ENCODE measurements around the gene AGAP1. TPM values are rescaled to one million over a fixed set of nuclear protein-coding genes. Genes with fewer than 3 reads are reported as not detected.

The AGAP1 gene
- total RNA-seq, 1 donor from 2014 or later, result 43.8 TPM

- H3K4me3 Mint-ChIP-seq (ENCODE audit: unreplicated experiment), result no peak overlapping the region
- H3K27ac Mint-ChIP-seq (ENCODE audit: unreplicated experiment), result no peak overlapping the region
- no peak for TF ChIP-seq CTCF (IDR thresholded peaks at IDR 0.05)
- H3K9me3 Mint-ChIP-seq (ENCODE audit: unreplicated experiment), result peaks cover 11% of the 10 kb centered on the region
- no peak for DNase-seq (ENCODE audit: extremely low spot score, unreplicated experiment)
- no peaks in the 10 kb centered on the region for H3K4me1 Mint-ChIP-seq (ENCODE audit: unreplicated experiment)
- no peaks in the 10 kb centered on the region for H3K36me3 Mint-ChIP-seq (ENCODE audit: unreplicated experiment)
- peaks cover 30% of the 10 kb centered on the region for H3K27me3 Mint-ChIP-seq (ENCODE audit: unreplicated experiment)
Measured at GRCh38 chr2:235485362-235485761, 8.5 kb upstream of the AGAP1 start.

GRCh38 chr2:235486729-235487128 is 7.1 kb upstream of the AGAP1 start:
- no peaks in the 10 kb centered on the region for H3K4me1 Mint-ChIP-seq (ENCODE audit: unreplicated experiment)
- TF ChIP-seq CTCF (IDR thresholded peaks at IDR 0.05), result no peak
- H3K27me3 Mint-ChIP-seq (ENCODE audit: unreplicated experiment), result peaks cover 30% of the 10 kb centered on the region
- H3K36me3 Mint-ChIP-seq (ENCODE audit: unreplicated experiment), result no peaks in the 10 kb centered on the region
- no peak for DNase-seq (ENCODE audit: extremely low spot score, unreplicated experiment)
- H3K27ac Mint-ChIP-seq (ENCODE audit: unreplicated experiment), result no peak overlapping the region
- H3K9me3 Mint-ChIP-seq (ENCODE audit: unreplicated experiment), result peaks cover 11% of the 10 kb centered on the region
- H3K4me3 Mint-ChIP-seq (ENCODE audit: unreplicated experiment), result no peak overlapping the region

GRCh38 chr2:235489897-235490296 is 3.9 kb upstream of the AGAP1 start:
- no peak for DNase-seq (ENCODE audit: extremely low spot score, unreplicated experiment)
- peaks cover 12% of the 10 kb centered on the region for H3K4me1 Mint-ChIP-seq (ENCODE audit: unreplicated experiment)
- peaks cover 19% of the 10 kb centered on the region for H3K27me3 Mint-ChIP-seq (ENCODE audit: unreplicated experiment)
- H3K27ac Mint-ChIP-seq (ENCODE audit: unreplicated experiment), result no peak overlapping the region
- H3K4me3 Mint-ChIP-seq (ENCODE audit: unreplicated experiment), result no peak overlapping the region
- no peak for TF ChIP-seq CTCF (IDR thresholded peaks at IDR 0.05)
- no peaks in the 10 kb centered on the region for H3K36me3 Mint-ChIP-seq (ENCODE audit: unreplicated experiment)
- H3K9me3 Mint-ChIP-seq (ENCODE audit: unreplicated experiment), result peaks cover 16% of the 10 kb centered on the region

GRCh38 chr2:235492850-235493344 is 946 bp upstream of the AGAP1 start:
- Mint-ChIP-seq H3K27me3 (ENCODE audit: unreplicated experiment) (peaks cover 2% of the 10 kb centered on the region), H3K4me3 (ENCODE audit: unreplicated experiment) (peak overlapping the region; percentile 81), H3K4me1 (ENCODE audit: unreplicated experiment) (peaks cover 32% of the 10 kb centered on the region), H3K27ac (ENCODE audit: unreplicated experiment) (peak overlapping the region; percentile 84), H3K9me3 (ENCODE audit: unreplicated experiment) (peaks cover 12% of the 10 kb centered on the region), H3K36me3 (ENCODE audit: unreplicated experiment) (no peaks in the 10 kb centered on the region)
- no peak for TF ChIP-seq CTCF (IDR thresholded peaks at IDR 0.05)
- no peak for DNase-seq (ENCODE audit: extremely low spot score, unreplicated experiment)

GRCh38 chr2:235493402-235493774 is 455 bp upstream of the AGAP1 start:
- Mint-ChIP-seq H3K27ac (ENCODE audit: unreplicated experiment) (peak overlapping the region; percentile 84), H3K36me3 (ENCODE audit: unreplicated experiment) (no peaks in the 10 kb centered on the region), H3K4me3 (ENCODE audit: unreplicated experiment) (peak overlapping the region; percentile 81), H3K4me1 (ENCODE audit: unreplicated experiment) (peaks cover 32% of the 10 kb centered on the region), H3K27me3 (ENCODE audit: unreplicated experiment) (peaks cover 2% of the 10 kb centered on the region), H3K9me3 (ENCODE audit: unreplicated experiment) (peaks cover 12% of the 10 kb centered on the region)
- TF ChIP-seq CTCF (IDR thresholded peaks at IDR 0.05), result no peak
- no peak for DNase-seq (ENCODE audit: extremely low spot score, unreplicated experiment)

Data from osteocyte (in vitro differentiated cells).